Omental fat pad (tissue), 4 donors: ENCODE data around the gene SLC4A8. TPM values are rescaled to one million over a fixed set of nuclear protein-coding genes. Genes with fewer than 3 reads are reported as not detected.

Experiments
- ATAC-seq: fragments of 150-250 bp; one replicate; pipeline ENCODE4 v1.9.1; 2016; ENCODE audit warnings: mild to moderate bottlenecking, moderate library complexity; ENCODE audit not compliant: low FRiP score
- DNase-seq: peaks from one replicate; pipeline ENCODE4 v3.0.0-alpha.2; 2019; ENCODE audit warnings: low spot score
- CTCF ChIP-seq, 3 donors: fragments of 450-650 bp; IDR thresholded peaks; one replicate each; pipeline ENCODE4 v1.5.1; 2016 to 2017; ENCODE audit warnings: antibody characterized with exemption in 3 of 3, mild to moderate bottlenecking in 3 of 3, moderate library complexity in 2 of 3
- total RNA-seq, 4 donors: library from RNA; depleted of rRNA; stranded (reverse); fragments of >200 nt; gene quantifications; one replicate each; pipeline ENCODE4 v1.1.0, GENCODE V29; 2016

Gene SLC4A8
- total RNA-seq = 1 to 10 TPM in 3 of 4 donors, under 1 TPM in 1; 0.37 to 4.7 (median 1.8) TPM

DNA sequence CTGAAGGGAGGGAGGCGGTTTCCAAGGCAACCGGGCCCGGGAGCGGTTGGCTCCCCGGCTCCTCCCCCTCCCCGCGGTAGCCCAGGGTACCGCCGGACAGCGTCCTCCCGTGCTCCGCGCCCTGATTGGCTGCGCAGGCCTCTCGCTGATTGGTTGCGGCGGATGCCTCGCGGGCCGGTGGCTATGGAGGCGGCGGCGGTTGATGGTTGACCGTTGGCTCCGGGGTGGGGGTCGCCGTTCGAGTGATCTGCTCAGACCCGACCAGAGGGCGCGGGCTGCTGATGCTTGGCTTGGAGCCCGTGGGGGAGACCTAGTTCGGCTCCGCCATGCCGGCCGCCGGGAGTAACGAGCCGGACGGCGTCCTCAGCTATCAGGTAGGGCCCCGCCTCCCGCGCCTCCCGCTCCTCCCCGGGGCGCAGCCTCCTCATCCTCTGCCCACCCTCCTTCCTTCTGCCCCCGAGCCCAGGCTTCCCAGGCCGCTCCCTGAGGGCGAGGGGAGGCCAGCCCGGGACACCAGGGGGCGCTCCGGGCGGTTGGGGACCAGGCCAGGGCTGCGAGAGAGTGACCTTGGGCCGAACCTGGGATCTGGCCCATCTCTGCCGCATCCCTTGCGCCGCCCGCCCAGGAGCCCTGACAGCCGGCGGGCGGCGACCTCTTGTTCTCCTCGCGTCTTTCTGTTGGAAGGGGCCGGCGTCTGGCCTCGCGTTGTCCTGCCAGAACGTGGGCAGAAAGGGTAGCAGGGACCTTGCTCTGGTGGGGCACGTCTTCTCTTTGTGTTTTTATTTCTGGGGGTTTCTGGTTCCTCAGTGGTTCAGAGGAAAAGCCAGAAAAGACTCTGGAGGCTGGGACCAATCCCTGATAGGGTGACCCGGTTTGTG, at the start of gene SLC4A8:
Gene SLC4A8 (plus strand): TSS at position 170 of the 878 bp plus-strand sequence. CDS start 157 bp downstream, at position 327.
- DNase-seq = peak; percentile 29
- ATAC-seq = peak; percentile 76
- TF ChIP-seq CTCF (IDR thresholded peaks at IDR 0.05) = no peak

DNA sequence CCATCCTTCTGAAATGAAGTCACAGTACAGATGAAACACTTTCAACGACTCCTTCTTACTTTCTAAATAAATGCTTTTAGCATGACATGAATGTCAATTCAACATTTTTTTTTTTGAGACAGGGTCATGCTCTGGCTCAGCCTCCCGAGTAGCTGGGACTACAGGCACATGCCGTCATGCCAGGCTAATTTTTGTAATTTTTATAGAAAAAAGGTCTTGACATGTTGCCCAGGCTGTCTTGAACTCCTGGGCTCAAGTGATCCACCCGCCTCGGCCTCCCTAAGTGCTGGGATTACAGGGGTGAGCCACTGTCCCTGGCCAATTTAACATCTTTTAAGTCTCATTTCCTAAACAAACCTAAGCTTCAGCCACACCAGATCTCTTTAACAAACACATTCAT, 49.8 kb upstream of the SLC4A8 start:
- no peak for TF ChIP-seq CTCF (IDR thresholded peaks at IDR 0.05)
- DNase-seq = no peak
- no peak for ATAC-seq

DNA sequence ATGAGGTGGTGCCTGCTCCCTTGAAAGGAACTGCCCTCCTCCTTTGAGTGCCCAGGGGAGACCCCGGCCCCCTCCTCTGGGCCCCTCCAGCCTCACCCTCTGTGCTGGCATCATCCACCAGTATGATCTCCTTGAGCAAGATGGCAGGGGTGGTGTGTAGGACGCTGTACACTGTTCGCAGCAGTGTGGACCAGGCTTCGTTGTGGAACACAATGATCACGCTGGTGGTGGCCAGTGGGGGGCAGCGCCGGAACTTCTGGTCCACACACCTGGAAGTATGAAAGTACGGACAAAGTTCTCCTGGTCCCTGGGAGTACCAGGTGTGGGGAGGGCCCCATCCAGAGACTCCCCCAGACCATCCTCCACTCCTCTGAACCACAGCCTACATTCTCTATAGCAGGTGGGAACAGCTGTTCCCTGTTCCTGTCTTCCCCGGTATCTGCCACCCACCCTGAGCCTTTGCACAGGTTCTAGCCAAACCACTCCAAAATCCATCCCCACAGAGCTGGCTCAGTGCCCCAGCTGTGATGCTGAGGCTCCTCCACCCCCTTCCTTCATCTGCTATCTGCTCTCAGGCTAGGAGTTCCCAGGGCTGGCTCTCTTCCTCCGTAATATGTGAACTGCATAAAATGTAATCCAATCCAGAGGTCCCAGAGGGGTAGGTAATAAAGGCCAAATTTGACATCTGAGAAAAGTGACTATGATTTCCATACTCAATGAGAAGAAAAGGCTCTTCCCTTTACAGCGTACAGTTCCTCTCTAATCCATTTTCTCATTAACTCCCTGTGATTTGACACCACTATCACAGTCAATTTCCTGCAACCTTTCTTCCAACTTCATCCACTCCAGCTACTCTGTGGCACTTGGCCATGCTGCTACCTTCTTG, 47.3 kb upstream of the SLC4A8 start:
- ATAC-seq = no peak
- DNase-seq = no peak
- no peak for TF ChIP-seq CTCF (IDR thresholded peaks at IDR 0.05)

- TF ChIP-seq CTCF (IDR thresholded peaks at IDR 0.05) = no peak
- DNase-seq = no peak
- ATAC-seq = no peak
Observed at GRCh38 chr12:51378749-51379148, 45.9 kb upstream of the SLC4A8 start.

GRCh38 chr12:51379571-51379970, 45.1 kb upstream of the SLC4A8 start:
- no peak for ATAC-seq
- no peak for DNase-seq
- TF ChIP-seq CTCF (IDR thresholded peaks at IDR 0.05) = no peak

DNA sequence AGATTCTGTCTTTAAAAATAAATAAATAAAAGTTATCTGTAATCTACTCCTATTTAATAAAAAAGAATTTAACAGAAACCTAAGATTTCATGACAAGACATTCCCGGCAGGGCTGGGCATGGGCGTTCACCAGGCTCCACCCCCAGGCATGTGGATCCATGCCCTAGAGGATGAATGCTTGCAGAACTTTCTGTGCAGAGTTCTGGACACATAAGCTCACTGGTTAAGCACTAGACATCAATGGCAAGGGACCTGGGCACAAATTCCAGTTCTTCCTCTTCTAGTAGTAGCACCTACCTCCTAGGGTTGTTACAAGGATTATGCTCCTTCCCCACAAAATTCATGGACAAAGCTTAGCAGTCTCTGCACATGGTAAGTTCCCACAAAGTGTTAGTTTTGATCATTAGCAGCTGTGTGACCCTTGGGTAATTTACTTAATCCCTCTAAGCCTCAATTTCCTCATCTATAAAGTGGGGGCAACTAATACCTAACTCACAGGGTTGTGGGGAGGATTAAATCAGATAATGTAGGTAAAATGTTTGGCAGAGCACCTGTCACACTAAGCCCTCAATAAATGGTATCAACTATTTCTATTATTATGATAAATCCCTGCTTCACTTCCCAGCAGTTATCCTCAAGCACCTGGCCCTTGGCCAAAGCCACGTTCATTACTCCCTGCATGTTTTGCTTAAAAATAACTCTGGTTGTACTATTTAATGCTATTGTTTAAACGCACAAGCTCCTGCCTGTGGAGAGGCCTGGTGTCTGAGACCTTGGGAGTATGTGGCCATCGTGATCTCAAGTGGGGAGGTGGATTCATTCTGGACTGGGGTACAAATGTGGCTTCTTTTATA, 43.2 kb upstream of the SLC4A8 start:
- ATAC-seq = no peak
- no peak for TF ChIP-seq CTCF (IDR thresholded peaks at IDR 0.05)
- DNase-seq = no peak
